ENCODE results near the gene PXT1. TPM values are rescaled to one million over a fixed set of nuclear protein-coding genes. Genes with fewer than 3 reads are reported as not detected.

The PXT1 gene
- total RNA-seq, 3 donors from 2014 or later: 0.15 TPM; not detected in 2

- DNase-seq (ENCODE audit: low spot score in 2 of 2): no peak
- Histone ChIP-seq H3K9me3 (no peaks in the 10 kb centered on the region), H3K27me3 (no peaks in the 10 kb centered on the region), H3K27ac (peak overlapping the region in 1 of 2 donors; percentile 43), H3K4me3 (no peak overlapping the region), H3K4me1 (no peaks in the 10 kb centered on the region), H3K36me3 (no peaks in the 10 kb centered on the region)
- TF ChIP-seq CTCF (IDR thresholded peaks at IDR 0.05): no peak
- no peak for TF ChIP-seq POLR2A (IDR thresholded peaks at IDR 0.05)
- TF ChIP-seq POLR2AphosphoS5 (IDR thresholded peaks at IDR 0.05): no peak
- intact Hi-C loops (cut with DNase I; ENCODE audit: low total_unique reads): no loop called here
Observed at GRCh38 chr6:36375644-36376155, 67.0 kb downstream of the PXT1 start.

DNA sequence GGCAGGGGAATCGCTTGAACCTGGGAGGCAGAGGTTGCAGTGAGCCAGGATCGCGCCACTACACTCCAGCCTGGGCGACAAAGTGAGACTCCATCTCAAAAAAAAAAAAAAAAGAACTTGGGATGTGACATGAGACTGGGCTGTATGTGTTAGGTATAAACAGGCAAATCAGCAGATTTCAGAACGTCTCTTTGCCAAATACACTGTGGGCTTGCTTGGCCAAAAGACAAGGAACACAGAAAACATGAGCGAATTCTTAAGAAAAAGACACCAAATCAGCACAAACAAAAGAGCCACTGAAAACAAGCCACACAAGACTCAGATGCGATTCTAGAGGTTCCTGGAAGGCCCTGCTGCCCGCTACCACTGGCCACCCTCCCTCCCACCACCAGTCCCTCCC, 67.7 kb downstream of the PXT1 start:
- TF ChIP-seq POLR2A (IDR thresholded peaks at IDR 0.05) (no peak), CTCF (IDR thresholded peaks at IDR 0.05) (no peak), POLR2AphosphoS5 (IDR thresholded peaks at IDR 0.05) (no peak)
- Histone ChIP-seq H3K36me3 (no peaks in the 10 kb centered on the region), H3K4me1 (no peaks in the 10 kb centered on the region), H3K4me3 (no peak overlapping the region), H3K9me3 (no peaks in the 10 kb centered on the region), H3K27me3 (no peaks in the 10 kb centered on the region), H3K27ac (peak overlapping the region in 1 of 2 donors; percentile 43)
- no peak for DNase-seq (ENCODE audit: low spot score in 2 of 2)
- intact Hi-C loops (cut with DNase I; ENCODE audit: low total_unique reads): no loop called here

DNA sequence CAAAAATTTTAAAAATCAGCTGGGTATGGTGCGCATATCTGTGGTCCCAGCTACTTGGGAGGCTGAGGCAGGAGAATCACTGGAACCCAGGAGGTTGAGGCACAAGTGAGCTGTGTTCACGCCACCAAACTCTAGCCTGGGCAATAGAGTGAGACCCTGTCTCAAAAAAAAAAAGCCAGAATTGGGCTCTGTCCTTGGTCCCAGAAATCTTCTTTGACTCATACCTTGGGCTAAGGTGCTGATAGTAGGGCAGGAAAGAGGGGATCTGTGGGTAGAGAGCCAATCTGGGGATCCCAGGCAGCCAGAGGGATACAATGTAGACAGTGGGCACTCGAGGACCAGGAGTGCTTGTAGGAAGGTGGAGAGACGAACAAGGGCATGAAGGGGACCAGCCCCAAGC, 68.5 kb downstream of the PXT1 start:
- no peaks in the 10 kb centered on the region for H3K9me3 ChIP-seq
- DNase-seq (ENCODE audit: low spot score in 2 of 2): no peak
- H3K27me3 ChIP-seq: no peaks in the 10 kb centered on the region
- H3K4me1 ChIP-seq: no peaks in the 10 kb centered on the region
- TF ChIP-seq CTCF (IDR thresholded peaks at IDR 0.05) (no peak), POLR2AphosphoS5 (IDR thresholded peaks at IDR 0.05) (no peak), POLR2A (IDR thresholded peaks at IDR 0.05) (no peak)
- intact Hi-C loops (cut with DNase I; ENCODE audit: low total_unique reads): no loop called here
- H3K36me3 ChIP-seq: no peaks in the 10 kb centered on the region
- H3K27ac ChIP-seq: no peak overlapping the region
- H3K4me3 ChIP-seq: no peak overlapping the region

DNA sequence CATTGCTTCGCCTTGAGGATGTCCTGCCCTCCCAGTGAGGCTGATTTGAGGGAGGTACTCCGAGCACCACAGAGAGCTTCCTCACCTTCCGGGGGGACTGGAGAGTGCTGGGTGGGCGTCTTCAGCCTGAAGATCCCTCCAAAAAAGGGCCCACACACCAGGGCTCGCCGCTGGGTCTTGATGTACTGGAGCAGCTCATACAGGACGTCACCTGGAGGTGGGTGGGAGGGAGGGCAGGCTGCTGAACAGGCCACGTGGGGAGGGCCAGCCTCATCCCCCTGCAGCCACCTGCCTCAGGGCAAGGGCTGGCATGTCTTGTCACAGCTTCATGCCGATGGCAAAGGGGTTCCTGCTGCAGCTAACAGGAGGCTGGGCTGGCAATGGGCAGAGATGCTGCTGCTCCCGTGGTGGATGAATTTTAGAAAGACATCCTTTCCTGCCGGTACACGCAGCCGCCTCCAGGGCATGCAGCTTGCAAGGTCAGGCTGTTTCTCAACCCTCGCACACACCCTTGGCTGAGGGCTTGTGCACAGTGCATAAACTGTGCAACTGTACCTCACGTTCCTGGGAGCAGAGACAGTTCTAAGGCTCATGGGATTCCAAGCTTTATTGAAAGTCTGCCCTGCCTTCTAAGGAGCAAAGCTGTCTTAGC, 69.2 kb downstream of the PXT1 start:
- Histone ChIP-seq H3K36me3 (no peaks in the 10 kb centered on the region), H3K4me3 (no peak overlapping the region), H3K27me3 (no peaks in the 10 kb centered on the region), H3K9me3 (no peaks in the 10 kb centered on the region), H3K27ac (no peak overlapping the region), H3K4me1 (no peaks in the 10 kb centered on the region)
- peak in 1 of 2 donors; percentile 31 for DNase-seq (ENCODE audit: low spot score in 2 of 2)
- TF ChIP-seq POLR2A (IDR thresholded peaks at IDR 0.05) (no peak), CTCF (IDR thresholded peaks at IDR 0.05) (no peak), POLR2AphosphoS5 (IDR thresholded peaks at IDR 0.05) (no peak)
- intact Hi-C loops (cut with DNase I; ENCODE audit: low total_unique reads): no loop called here

DNA sequence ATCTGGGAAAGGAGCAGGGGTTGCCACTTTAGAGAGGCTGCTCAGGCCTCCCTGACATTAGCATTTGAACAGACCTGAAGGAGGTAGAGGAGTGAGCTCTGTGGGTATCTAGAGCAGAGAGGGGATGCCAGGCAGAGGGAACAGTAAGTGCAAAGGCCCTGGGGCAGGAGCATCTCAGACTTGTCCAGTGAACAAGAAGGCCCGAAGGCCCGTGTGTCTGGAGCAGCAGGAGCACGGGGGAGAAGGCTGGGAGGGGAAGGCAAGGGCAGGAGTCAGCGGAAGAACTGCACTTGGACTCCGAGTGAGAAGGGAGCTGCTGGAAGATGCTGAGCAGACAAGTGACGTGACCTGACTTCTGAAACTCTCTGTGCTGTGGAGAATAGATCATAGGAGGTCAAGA, 70.6 kb downstream of the PXT1 start:
- no peak overlapping the region for H3K27ac ChIP-seq
- H3K9me3 ChIP-seq: no peaks in the 10 kb centered on the region
- no peak overlapping the region for H3K4me3 ChIP-seq
- TF ChIP-seq POLR2AphosphoS5 (IDR thresholded peaks at IDR 0.05): no peak
- no peak for TF ChIP-seq POLR2A (IDR thresholded peaks at IDR 0.05)
- no peak for TF ChIP-seq CTCF (IDR thresholded peaks at IDR 0.05)
- H3K36me3 ChIP-seq: no peaks in the 10 kb centered on the region
- H3K4me1 ChIP-seq: no peaks in the 10 kb centered on the region
- no peak for DNase-seq (ENCODE audit: low spot score in 2 of 2)
- intact Hi-C loops (cut with DNase I; ENCODE audit: low total_unique reads): no loop called here
- H3K27me3 ChIP-seq: no peaks in the 10 kb centered on the region

Data from breast epithelium (tissue), 4 donors.